GM18867 (cell line): ENCODE measurements around the gene C6orf120.

Experiments
- ATAC-seq: cut with Tn5 transposase; IDR thresholded peaks from one replicate; pipeline ENCODE4 v1.9.1; 2021; ENCODE audit warnings: mild to moderate bottlenecking, moderate library complexity; ENCODE audit not compliant: unreplicated experiment

The C6orf120 gene

GRCh38 chr6:169724494-169725124 lies 22.7 kb downstream of the C6orf120 start, which contains the start of gene PHF10:
Gene PHF10 (minus strand): TSS chr6:169724500. CDS start chr6:169723931, 569 bp downstream.
- peak; percentile 46 for ATAC-seq

- ATAC-seq = no peak
These were observed 23.5 kb downstream of the C6orf120 start for GRCh38 chr6:169725125-169726048.

GRCh38 chr6:169726049-169726400 lies 24.1 kb downstream of the C6orf120 start:
- no peak for ATAC-seq

- ATAC-seq = no peak
These were observed 25.0 kb downstream of the C6orf120 start for GRCh38 chr6:169726963-169727362.

- no peak for ATAC-seq
These were observed 28.0 kb downstream of the C6orf120 start for GRCh38 chr6:169729961-169730360.

GRCh38 chr6:169738204-169738975 lies 36.5 kb downstream of the C6orf120 start:
- ATAC-seq = no peak

- ATAC-seq = no peak
These were observed 37.1 kb downstream of the C6orf120 start for GRCh38 chr6:169738976-169739529.

- no peak for ATAC-seq
These were observed 39.4 kb downstream of the C6orf120 start for GRCh38 chr6:169741344-169741743.

GRCh38 chr6:169745405-169745804 lies 43.5 kb downstream of the C6orf120 start:
- ATAC-seq = no peak

- ATAC-seq = no peak
These were observed 44.6 kb downstream of the C6orf120 start for GRCh38 chr6:169746556-169746955.

- ATAC-seq = peak; percentile 97
These were observed 49.5 kb downstream of the C6orf120 start, which contains the start of the genes DYNLT2 and ERMARD for GRCh38 chr6:169751242-169752073. Gene DYNLT2 (minus strand): TSS chr6:169751572. CDS start chr6:169751458, 114 bp downstream. Gene ERMARD (plus strand): TSS chr6:169751622. CDS start chr6:169751658, 36 bp downstream.

GRCh38 chr6:169752074-169752623 lies 50.2 kb downstream of the C6orf120 start:
- ATAC-seq = no peak
